HepG2 (cell line): ENCODE data around the gene NPHS1. TPM values are rescaled to one million over a fixed set of nuclear protein-coding genes. Genes with fewer than 3 reads are reported as not detected.

Experiments used
- AKAP8 ChIP-seq: sonication (generic); formaldehyde crosslinking; IDR thresholded peaks from 2 replicates; pipeline ENCODE4 v1.5.1; 2020; ENCODE audit warnings: mild to moderate bottlenecking, missing genetic modification reagents
- ARNT2 ChIP-seq: sonication (generic); formaldehyde crosslinking; IDR thresholded peaks from 2 replicates; pipeline ENCODE4 v1.8.0; 2022; ENCODE audit warnings: mild to moderate bottlenecking, low read depth, missing genetic modification reagents, moderate library complexity
- ELK4 ChIP-seq: sonication (generic); formaldehyde crosslinking; IDR thresholded peaks from 2 replicates; pipeline ENCODE4 v1.9.0; 2021; ENCODE audit warnings: missing genetic modification reagents, borderline replicate concordance
- HNRNPH1 ChIP-seq: fragments of 200-400 bp; formaldehyde crosslinking; optimal IDR thresholded peaks from 2 replicates; pipeline ENCODE3; 2017; ENCODE audit warnings: mild to moderate bottlenecking, low read depth, low read length
- NBN ChIP-seq: fragments of 450-650 bp; conservative IDR thresholded peaks from 2 replicates; pipeline ENCODE4 v1.6.1; 2017
- NCOA5 ChIP-seq: sonication (generic); formaldehyde crosslinking; IDR thresholded peaks from 2 replicates; pipeline ENCODE4 v1.4.0; 2020; ENCODE audit warnings: missing genetic modification reagents
- NONO ChIP-seq, 2 experiments: fragments of 450-650 bp in 1 of 2; sonication (generic) in 1 of 2; formaldehyde crosslinking in 1 of 2; IDR thresholded peaks in 1 of 2; conservative IDR thresholded peaks in 1 of 2; 2 replicates each; pipeline versions ENCODE4 v1.6.1 to v1.8.0; 2017 to 2022; ENCODE audit warnings: mild to moderate bottlenecking in 1 of 2, missing genetic modification reagents in 1 of 2, moderate library complexity in 1 of 2
- PHB2 ChIP-seq: fragments of 450-650 bp; IDR thresholded peaks from 2 replicates; pipeline ENCODE4 v1.6.1; 2018; ENCODE audit not compliant: partially characterized antibody
- PHF21A ChIP-seq: sonication (generic); formaldehyde crosslinking; IDR thresholded peaks from 2 replicates; pipeline ENCODE4 v1.5.0; 2020; ENCODE audit warnings: mild to moderate bottlenecking, missing genetic modification reagents
- SAFB2 ChIP-seq: sonication (generic); formaldehyde crosslinking; IDR thresholded peaks from 2 replicates; pipeline ENCODE4 v1.5.1; 2020; ENCODE audit warnings: missing genetic modification reagents, low read depth, mild to moderate bottlenecking, borderline replicate concordance
- SNRNP70 ChIP-seq: fragments of 200-400 bp; formaldehyde crosslinking; IDR thresholded peaks from 2 replicates; pipeline ENCODE4 v1.6.1; 2017; ENCODE audit warnings: mild to moderate bottlenecking, low read depth, low read length, moderate library complexity
- TBP ChIP-seq: sonication (generic); formaldehyde crosslinking; IDR thresholded peaks from 2 replicates; pipeline ENCODE4 v1.5.0; 2020; ENCODE audit warnings: missing genetic modification reagents
- ZBTB49 ChIP-seq: sonication (generic); formaldehyde crosslinking; IDR thresholded peaks from 2 replicates; pipeline ENCODE4 v1.4.0; 2020; ENCODE audit warnings: missing genetic modification reagents, borderline replicate concordance
- ZMYM4 ChIP-seq: sonication (generic); formaldehyde crosslinking; IDR thresholded peaks from 2 replicates; pipeline ENCODE4 v1.8.1; 2023; ENCODE audit warnings: mild to moderate bottlenecking, missing genetic modification reagents
- ZNF205 ChIP-seq: IDR thresholded peaks from 2 replicates; pipeline ENCODE4 v1.6.1; 2018; ENCODE audit warnings: missing biosample characterization, missing genetic modification reagents
- ZNF687 ChIP-seq: sonication (generic); formaldehyde crosslinking; IDR thresholded peaks from 2 replicates; pipeline ENCODE4 v1.5.1; 2020; ENCODE audit warnings: mild to moderate bottlenecking, missing genetic modification reagents, moderate library complexity
- ZNF776 ChIP-seq: sonication (generic); formaldehyde crosslinking; IDR thresholded peaks from 2 replicates; pipeline ENCODE4 v1.4.0; 2020; ENCODE audit warnings: mild to moderate bottlenecking, missing genetic modification reagents
- polyA plus RNA-seq, 8 experiments: library from polyadenylated mRNA; depleted of rRNA in 3 of 8; stranded (reverse) in 7 of 8; unstranded in 1 of 8; fragments of >200 nt; fragmentation: Illumina TruSeq in 4 of 8; extraction: Trizol in 4 of 8; gene quantifications; 2 replicates each; pipeline versions ENCODE4 v1.2.1 to v1.2.3, GENCODE V29; 2011 to 2016; ENCODE audit warnings: low read depth in 4 of 8, missing spikeins in 1 of 8, mixed read lengths in 1 of 8; ENCODE audit not compliant: insufficient read depth in 1 of 8
- total RNA-seq, 5 experiments: library from RNA; depleted of rRNA; stranded (reverse); fragments of >200 nt; fragmentation: Illumina TruSeq; extraction: Trizol; gene quantifications; 2 replicates each; pipeline ENCODE4 v1.2.3, GENCODE V29; 2016; ENCODE audit warnings: low read depth in 1 of 5

Gene NPHS1
- total and polyA plus RNA-seq, 2 of the 13 experiments (the other 11 are each of a cell fraction or from before 2014, with no cell fraction given) = not detected

- no peak for TF ChIP-seq AKAP8 (CRISPR knock-in tag)
- TF ChIP-seq ZMYM4 (CRISPR knock-in tag) = no peak
- TF ChIP-seq SAFB2 = 0 out of 2 replicates have a peak, but pooled peaks have one; percentile 22
- TF ChIP-seq PHB2 = no peak
- no peak for TF ChIP-seq ZNF205
- TF ChIP-seq ZBTB49 = no peak
- no peak for TF ChIP-seq NONO (IDR thresholded peaks at IDR 0.05)
- TF ChIP-seq NONO (CRISPR knock-in tag; conservative IDR thresholded peaks at IDR 0.05) = peak; percentile 17; the same call in 1 of the 2 replicates
- TF ChIP-seq HNRNPH1 = no peak
- TF ChIP-seq PHF21A (CRISPR knock-in tag) = no peak
- TF ChIP-seq NBN = no peak
- TF ChIP-seq NCOA5 (CRISPR knock-in tag) = no peak
- peak; percentile 70; the same call in 1 of the 2 replicates for TF ChIP-seq ARNT2
- TF ChIP-seq TBP (CRISPR knock-in tag) = no peak
- 0 out of 2 replicates have a peak, but pooled peaks have one; percentile 67 for TF ChIP-seq ZNF687
- TF ChIP-seq ZNF776 = no peak
- TF ChIP-seq SNRNP70 = no peak
- no peak for TF ChIP-seq ELK4 (CRISPR knock-in tag)
These were observed 6.2 kb downstream of the NPHS1 start (continued) for GRCh38 chr19:35846038-35846668.
